ENCODE data around the gene SMARCAL1.
A peak's percentile ranks its signal among the peaks of the same experiment; 100 is the strongest.
"Not testable (repeated sequence)": the region's sequence is repeated elsewhere in the genome, so short reads cannot be mapped to it uniquely, and the experiment has no call there.

The SMARCAL1 gene

GRCh38 chr2:216502381-216503158 is 90.3 kb downstream of the SMARCAL1 start:
- DNase-seq (ENCODE audit: low spot score), result no peak

GRCh38 chr2:216503159-216503629 is 90.9 kb downstream of the SMARCAL1 start:
- DNase-seq (ENCODE audit: low spot score), result no peak

- no peak for DNase-seq (ENCODE audit: low spot score)
These were observed 91.6 kb downstream of the SMARCAL1 start for GRCh38 chr2:216503697-216504375.

- DNase-seq (ENCODE audit: low spot score), result no peak
These were observed 92.1 kb downstream of the SMARCAL1 start for GRCh38 chr2:216504376-216504762.

GRCh38 chr2:216505133-216506106 is 93.1 kb downstream of the SMARCAL1 start:
- DNase-seq (ENCODE audit: low spot score), result no peak

GRCh38 chr2:216507220-216508160 is 95.2 kb downstream of the SMARCAL1 start:
- no peak for DNase-seq (ENCODE audit: low spot score)

- no peak for DNase-seq (ENCODE audit: low spot score)
These were observed 95.9 kb downstream of the SMARCAL1 start for GRCh38 chr2:216508229-216508628.

- no peak for DNase-seq (ENCODE audit: low spot score)
These were observed 104.6 kb downstream of the SMARCAL1 start for GRCh38 chr2:216516730-216517350.

- DNase-seq (ENCODE audit: low spot score), result no peak
These were observed 105.4 kb downstream of the SMARCAL1 start for GRCh38 chr2:216517447-216518225.

GRCh38 chr2:216518566-216519119 is 106.4 kb downstream of the SMARCAL1 start:
- DNase-seq (ENCODE audit: low spot score), result not testable (repeated sequence)

GRCh38 chr2:216519154-216519762 is 107.0 kb downstream of the SMARCAL1 start:
- DNase-seq (ENCODE audit: low spot score), result peak; percentile 64

- no peak for DNase-seq (ENCODE audit: low spot score)
These were observed 107.8 kb downstream of the SMARCAL1 start for GRCh38 chr2:216520112-216520511.

- no peak for DNase-seq (ENCODE audit: low spot score)
These were observed 110.7 kb downstream of the SMARCAL1 start for GRCh38 chr2:216522892-216523502.

GRCh38 chr2:216525972-216526371 is 113.7 kb downstream of the SMARCAL1 start:
- no peak for DNase-seq (ENCODE audit: low spot score)

- no peak for DNase-seq (ENCODE audit: low spot score)
These were observed 114.7 kb downstream of the SMARCAL1 start for GRCh38 chr2:216526939-216527338.

- DNase-seq (ENCODE audit: low spot score), result no peak
These were observed 115.3 kb downstream of the SMARCAL1 start for GRCh38 chr2:216527600-216527999.

- no peak for DNase-seq (ENCODE audit: low spot score)
These were observed 120.3 kb downstream of the SMARCAL1 start for GRCh38 chr2:216532562-216532961.

All from ecto neural progenitor cell (in vitro differentiated cells).